GM21515 (cell line): Measurements from ENCODE around the gene GPAT2.
"Not testable (repeated sequence)": the region's sequence is repeated elsewhere in the genome, so short reads cannot be mapped to it uniquely, and the experiment has no call there.

Source experiments
- ATAC-seq: cut with Tn5 transposase; IDR thresholded peaks from one replicate; pipeline ENCODE4 v1.9.1; 2021; ENCODE audit not compliant: unreplicated experiment

The GPAT2 gene, protein sequence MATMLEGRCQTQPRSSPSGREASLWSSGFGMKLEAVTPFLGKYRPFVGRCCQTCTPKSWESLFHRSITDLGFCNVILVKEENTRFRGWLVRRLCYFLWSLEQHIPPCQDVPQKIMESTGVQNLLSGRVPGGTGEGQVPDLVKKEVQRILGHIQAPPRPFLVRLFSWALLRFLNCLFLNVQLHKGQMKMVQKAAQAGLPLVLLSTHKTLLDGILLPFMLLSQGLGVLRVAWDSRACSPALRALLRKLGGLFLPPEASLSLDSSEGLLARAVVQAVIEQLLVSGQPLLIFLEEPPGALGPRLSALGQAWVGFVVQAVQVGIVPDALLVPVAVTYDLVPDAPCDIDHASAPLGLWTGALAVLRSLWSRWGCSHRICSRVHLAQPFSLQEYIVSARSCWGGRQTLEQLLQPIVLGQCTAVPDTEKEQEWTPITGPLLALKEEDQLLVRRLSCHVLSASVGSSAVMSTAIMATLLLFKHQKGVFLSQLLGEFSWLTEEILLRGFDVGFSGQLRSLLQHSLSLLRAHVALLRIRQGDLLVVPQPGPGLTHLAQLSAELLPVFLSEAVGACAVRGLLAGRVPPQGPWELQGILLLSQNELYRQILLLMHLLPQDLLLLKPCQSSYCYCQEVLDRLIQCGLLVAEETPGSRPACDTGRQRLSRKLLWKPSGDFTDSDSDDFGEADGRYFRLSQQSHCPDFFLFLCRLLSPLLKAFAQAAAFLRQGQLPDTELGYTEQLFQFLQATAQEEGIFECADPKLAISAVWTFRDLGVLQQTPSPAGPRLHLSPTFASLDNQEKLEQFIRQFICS

DNA sequence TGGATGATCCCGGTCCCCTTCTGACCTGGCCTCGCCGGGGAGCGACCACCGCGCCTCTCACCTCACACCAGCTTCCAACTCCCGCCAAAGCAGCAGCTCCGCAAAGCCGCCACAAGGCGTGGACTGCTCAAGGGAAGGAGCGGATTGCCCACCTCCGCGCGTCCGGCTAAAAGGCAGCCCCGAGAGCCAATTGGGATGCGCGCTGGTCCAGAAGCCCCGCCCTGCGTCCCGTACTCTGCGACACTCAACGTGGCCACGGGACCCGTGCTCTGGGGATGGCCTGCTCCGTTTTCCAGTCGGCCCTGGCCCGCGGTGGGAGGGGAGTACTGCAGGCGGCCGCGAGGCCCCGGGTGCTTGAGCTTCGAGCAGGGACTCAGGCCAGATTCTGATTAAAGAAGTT lies at the start of gene GPAT2:
GPAT2 (minus strand) TSS at position 125 of the 400 bp plus-strand sequence. CDS start 2,557 bp downstream, outside the sequence.
- not testable (repeated sequence) for ATAC-seq

DNA sequence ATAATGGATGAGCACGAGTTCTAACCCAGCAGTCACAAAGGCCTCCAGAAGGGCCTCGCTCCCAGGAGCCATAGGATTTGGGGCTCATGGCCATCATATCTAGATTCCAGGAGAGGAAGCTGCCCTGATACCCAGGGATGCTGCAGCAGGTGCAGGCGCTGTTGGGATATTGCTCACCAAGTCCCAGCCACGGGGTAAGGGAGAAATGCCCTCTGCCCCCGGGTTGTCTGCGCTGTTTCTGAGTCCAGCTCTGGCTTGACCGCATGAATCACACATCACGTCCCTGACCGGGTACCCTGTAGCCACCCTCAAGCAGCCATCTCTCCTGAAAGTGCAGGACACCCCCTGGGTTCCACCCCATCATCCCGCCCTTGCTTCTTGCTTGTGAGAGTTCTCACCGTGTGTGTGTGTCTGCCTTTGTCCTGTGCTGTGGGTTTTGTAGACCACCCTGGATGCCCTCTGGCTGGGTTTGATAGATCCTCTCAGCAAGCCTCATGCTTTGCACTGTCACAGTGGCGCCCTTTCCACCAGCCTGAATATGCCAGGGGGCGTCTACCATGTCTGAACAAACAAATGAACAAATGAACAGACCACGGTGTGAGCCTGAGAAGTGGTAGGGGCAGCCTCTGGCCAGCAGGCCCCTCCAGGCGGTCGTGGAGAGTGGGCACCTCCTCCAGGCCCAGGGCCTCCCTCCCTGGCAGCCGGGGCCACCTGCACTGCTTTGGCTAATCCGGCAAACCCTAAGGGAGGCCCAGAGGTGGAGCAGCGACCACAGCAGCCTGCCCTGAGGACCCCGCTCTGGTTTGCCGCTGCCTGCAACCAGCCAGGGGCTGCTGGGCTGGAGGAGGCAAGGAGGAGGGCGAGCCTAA lies 49.5 kb upstream of the GPAT2 start:
- ATAC-seq = no peak

DNA sequence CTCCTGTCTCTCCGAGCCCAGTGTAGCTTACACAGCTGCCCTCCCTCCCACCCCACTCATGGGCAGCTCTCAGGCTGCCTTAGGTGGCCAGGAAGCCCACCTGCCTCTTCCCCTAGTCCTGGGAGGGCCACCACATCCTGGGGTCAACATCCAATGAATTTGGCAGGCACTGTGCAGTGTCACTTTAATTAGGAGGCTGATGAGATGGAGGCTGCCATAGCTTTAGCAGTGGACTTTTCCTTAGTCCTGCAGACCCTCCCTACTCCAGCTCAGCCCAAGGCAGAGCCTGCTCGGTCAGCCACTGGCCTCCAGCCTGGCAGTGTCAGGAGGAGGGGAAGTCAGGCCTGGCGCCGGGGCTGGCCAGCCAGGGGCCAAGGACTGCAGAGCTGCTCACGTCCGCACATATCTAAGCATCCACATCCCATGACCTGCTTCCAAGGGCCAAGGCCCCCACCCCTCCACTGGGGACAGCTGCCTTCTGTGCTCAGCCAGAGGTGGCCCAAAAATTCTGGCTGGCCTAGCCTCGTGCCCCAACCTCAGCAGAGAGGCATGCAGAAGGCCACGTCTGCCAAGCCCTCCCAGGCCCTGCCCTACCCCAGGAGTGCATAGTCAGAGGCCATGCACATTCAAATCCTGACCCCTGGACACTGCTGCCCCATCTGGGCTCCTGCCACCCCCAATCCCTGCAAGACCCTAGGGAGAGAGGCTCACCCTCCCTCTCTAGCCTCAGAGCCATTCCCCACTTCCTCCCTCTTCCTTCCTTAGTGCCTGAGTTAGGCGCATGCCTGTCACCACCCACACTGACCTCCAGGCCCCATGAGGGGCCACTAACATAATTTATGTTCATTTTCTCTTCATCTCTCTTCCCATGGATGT lies 48.6 kb upstream of the GPAT2 start:
- ATAC-seq = no peak

DNA sequence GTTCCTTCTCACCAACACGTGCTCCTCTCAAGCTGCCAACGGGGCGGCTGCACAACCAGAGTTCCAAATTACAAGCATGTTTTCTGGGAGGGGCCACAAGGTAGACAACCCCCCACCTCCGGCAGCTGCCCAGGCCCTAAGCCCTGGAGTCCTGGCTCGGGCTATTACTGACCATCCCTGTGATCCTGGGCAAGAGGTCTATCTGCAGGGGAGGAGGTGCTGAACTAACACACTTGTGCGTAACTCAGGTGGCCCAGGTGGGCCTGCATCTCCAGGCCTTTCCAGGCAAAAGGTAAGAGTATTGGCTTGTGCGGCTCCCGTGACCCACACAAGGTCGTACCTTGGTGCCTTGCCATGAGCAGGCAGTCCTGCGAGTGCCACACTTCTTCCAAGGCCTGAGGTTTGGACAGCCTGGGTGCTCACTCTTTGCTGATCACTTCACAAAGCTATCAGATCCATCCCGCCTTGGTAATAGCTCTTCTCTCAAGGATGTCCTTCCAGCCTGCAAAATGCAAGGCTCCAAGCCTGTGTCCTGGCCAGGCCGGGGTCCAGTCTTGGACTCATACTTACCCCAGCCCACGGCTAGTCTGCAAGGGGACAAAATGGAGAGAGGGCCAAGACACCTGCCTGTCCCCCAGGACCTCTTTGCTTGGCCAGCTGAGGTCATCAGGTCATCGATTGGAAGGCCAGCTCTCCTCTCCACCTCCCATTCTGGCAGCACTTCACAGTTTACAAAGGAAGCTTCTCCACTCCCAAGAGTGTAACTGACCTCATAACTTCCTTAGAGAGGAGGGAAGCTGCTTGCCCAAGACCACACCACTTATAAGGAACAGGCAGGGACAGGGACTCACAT lies 47.7 kb upstream of the GPAT2 start:
- ATAC-seq = no peak

DNA sequence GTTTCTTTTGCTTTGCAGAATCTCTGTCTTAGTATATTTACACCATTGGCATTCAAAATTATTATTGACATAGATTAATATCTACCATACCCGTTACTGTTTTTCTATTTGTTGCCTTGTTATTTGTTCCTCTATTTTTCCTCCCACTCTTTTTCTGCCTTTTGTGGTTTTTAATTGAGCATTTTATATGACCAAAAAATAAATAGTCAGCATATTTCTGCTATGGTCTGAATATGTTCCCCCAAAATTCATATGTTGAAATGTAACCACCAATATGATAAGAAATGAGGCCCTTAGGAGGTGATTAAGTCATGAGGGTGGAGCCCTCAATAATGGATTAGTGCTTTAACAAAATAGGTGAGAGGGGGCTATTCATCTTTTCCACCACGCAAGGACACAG lies 46.3 kb upstream of the GPAT2 start:
- ATAC-seq = no peak

DNA sequence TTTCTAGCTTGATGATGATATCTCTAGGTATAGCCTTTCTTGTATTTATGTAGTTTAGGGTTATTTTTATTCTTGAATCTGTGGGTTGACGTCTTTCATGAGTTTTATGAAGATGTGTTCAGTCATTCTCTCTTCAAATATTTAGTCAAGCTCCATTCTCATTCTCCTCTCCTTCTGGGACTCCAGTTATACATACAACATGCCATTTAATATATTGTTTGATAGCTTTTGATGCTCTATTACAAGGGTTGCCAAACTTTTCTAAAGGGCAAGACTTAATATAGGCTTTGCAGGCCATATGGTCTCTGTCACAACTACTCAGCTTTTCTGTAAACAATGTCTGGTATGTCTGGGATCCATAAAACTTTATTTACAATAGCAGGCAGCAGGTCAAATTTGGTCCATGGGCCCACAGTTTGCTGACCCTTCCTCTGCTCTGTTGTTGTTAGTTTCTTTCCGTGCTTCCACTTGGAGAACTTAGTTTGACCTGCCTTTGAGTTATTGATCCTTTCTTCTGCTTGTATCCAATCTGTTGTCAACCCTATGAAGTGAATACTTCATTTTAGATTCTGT lies 40.6 kb upstream of the GPAT2 start:
- no peak for ATAC-seq

DNA sequence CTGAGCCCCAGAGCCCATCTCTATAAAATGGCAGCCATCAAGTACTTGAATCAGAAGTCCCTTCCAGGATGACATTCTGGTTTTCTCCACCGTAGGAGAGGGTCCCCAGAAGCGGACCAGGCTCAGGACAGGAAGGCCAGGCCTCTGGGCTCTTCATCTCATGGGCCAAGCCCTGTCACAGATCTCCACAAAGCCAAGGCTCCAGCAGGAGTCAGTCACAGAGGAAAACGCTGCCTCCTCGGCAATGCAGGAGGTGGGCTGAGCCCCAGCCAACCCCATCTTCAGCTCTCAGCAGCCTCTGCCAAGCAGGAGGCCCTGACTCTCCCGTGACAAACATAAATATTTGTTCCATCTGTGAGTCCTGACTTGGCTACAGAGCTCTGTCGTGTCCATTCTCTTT lies 39.4 kb upstream of the GPAT2 start:
- no peak for ATAC-seq

DNA sequence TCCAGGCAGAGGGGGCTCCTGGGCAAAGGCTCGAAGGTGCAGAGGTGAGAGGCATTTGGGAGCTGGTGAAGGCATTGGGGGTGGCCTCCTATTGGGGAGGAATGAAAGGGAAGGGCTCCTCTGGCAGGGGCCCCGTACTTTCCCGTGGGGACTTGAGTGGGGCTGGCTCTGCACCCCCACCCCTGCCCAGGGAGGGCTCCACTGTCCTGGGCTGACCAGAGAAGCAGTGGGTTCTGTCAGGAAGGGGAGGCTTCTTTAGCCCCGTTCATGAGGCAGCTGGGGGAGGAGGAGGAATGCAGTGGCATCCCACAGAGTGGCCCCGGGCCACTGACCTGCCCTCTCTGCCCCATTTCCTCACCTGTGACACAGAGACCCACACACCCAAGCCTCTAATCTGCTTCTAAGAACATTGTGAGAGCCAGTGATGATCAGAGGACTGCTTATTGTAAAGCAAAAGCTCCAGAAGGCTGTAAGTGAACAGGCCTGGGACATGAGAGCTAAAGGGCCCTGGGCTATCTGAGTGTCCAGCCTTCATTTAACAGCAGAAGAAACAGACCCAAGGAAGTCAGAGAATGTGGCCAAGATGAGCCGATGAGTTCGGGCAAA lies 38.6 kb upstream of the GPAT2 start:
- ATAC-seq = no peak

DNA sequence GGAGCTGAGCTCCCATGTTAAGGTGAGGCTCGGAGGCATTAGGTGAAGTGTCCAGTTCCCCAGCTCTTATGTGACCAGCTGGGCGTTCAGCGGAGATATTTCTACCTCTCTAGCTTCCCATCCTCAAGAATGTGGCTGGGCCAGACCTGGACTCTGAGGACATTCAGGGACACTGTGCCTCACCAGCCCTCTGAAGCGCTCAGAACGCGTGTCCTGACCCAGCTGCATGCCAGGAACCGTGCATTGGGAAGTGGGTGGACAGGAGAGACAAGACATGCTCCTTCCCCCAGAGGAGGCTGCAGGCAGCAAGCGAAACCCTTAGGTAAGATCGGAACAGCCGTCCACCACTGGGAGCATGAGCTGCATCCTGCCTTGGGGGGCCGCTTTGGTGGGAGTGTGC lies 38.0 kb upstream of the GPAT2 start:
- no peak for ATAC-seq

DNA sequence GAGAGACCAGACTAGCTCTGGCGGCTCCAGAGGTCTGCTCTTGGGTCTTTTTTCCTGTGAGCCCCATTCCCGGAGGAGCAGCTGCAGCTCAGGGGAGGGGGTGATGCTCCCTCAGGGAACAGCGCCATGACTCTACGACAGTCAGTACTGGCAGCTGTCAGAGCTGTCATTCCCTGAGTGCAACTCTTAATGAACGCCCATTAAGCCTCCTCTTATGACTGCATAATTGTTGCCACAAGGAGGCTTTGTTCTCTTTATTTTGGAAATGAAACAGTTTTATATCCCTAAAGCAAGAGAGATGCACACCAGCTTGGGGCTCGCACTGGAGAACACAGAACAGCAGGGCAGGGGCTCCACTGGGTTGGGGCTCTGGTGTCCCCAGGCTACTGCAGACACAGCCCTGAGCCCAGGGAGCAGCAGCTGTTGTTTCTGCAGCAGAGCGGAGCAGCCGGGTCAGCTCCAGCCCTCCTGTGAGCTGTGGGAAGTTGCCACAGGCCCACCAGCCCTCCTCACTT lies 37.3 kb upstream of the GPAT2 start:
- ATAC-seq = not testable (repeated sequence)

DNA sequence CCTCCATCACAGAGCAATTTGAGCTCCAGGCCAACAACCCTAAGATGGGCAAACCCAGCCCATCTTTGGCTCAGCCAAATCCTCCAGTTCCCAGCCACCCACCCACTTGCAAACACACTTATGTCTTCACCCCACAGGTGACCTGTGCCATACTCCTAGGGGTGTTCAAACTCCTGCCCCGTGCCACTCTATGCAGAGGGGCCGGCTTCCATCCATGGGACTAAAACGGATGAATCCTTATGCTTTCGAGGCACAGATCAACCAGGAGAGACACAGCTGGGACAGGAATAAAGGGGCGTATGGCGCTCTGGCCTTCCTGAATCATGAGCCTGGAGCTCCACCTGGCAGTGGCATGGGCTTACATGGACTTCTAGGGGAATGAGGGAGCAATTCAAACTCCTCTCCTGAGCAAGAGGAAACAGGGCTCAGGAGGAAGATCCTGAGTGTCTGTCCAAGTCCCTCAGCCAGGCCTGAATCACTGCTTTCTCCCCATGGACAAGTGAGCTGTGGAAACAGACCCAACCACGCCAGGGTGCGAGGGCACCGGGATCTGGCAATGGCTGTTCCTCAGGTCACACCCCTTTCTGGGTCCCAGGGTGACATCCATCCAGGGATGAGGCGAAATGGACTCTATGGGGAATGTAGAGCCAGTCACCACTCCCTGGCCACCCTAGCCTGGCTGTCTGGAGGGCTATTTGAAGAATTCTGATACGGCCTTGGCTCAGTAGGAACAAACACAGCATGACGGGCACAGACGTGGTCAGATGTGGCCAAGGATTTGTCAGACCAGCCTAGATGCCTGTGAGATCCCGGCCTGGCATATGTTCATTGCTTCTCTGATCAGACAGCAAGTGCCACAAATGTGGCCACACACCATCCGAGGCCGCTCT lies 36.6 kb upstream of the GPAT2 start:
- ATAC-seq = not testable (repeated sequence)

DNA sequence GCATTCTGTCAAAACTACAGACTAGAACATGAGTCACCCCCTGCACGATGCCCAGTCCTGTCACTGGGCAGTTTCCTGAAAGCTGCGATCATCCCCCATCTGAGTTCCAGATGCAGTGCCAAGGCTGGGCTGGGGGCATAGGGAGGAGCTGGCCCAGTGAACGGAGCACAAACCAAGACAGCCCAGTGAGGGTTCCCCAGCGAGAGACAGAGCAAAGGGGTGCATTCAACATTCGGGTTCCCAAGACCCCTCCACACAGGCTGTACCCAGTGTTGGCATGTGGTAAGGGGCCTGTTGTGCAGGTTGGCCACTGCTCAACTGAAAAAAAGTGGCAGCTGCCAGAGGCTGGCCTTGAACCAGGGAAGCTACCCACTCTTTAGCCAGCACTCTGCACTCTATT lies 35.6 kb upstream of the GPAT2 start:
- ATAC-seq = not testable (repeated sequence)

DNA sequence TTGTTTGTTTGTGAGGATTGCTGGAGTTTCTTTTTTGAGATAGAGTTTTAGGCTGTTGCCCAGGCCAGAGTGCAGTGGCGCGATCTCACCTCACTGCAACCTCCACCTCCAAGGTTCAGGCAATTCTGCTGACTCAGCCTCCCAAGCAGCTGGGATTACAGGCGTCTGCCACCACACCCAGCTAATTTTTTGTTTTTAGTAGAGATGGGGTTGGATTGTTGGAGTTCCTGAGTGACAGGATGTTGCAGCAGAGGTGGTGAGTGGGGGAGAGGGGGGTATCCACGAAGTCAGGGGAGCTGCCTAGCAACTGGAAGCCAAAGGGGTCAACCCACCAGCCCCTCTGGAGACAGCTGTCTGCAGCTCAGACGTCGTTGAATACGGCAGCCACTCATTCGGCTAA lies 35.2 kb upstream of the GPAT2 start:
- not testable (repeated sequence) for ATAC-seq

DNA sequence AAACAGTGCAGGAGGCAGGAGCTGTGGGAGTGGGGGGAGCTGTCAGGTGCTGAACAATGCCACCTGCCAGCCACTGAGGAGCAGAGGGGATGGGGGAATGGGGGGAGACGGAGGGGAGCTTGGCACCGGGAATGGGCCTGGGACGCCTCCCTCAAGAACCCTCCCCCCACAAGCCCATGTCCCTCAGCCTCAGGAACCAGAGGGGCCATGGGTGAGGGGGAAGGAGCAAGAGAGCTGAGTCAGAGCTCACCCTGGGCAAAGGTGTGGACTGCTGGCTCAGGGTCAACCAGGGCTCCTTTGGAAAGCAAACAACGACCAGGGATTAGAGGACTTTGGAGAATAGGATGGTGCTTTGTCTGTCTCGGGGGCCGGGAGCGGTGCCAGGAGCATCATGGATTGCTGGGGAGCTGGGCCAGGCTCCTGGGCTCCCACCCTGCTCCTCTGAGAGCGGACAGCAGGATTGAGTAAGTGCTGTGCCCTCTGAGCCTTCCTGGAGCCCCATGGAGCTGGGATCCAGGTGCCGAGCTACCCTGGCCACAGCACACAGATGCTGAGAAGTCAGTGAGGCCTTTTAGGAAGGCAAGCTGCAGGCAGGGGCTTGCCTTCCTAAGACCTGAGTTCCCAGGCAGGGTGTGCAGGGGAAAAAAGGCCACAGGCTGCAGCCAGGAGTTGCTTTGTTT lies 33.3 kb upstream of the GPAT2 start:
- not testable (repeated sequence) for ATAC-seq

DNA sequence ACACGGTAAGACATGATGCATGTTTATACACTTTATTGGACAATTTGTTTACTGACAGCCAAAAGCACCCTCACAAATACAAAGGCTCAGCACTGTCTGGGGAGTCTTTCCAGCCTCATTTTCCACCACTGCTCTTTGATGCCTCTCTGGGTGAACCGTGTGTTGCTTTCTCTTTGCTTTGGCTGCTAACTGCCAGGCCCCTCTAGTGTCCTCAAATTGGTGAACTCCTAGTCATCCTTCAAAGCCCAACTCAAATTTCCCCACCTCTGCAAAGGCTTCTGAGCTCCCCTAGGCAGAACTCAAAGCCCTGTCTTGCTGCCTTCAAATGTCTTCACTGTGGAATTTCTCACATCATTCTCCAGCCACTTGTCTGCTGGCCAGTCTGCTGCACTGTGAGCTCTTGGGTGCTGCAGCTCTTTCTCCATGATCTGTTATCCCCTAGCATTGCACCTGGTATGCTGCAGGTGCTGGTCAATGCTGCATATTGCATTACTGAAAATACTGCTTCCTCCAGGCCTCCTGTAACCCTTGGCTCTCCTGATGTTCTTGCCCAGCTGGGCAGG lies 32.5 kb upstream of the GPAT2 start:
- ATAC-seq = not testable (repeated sequence)

DNA sequence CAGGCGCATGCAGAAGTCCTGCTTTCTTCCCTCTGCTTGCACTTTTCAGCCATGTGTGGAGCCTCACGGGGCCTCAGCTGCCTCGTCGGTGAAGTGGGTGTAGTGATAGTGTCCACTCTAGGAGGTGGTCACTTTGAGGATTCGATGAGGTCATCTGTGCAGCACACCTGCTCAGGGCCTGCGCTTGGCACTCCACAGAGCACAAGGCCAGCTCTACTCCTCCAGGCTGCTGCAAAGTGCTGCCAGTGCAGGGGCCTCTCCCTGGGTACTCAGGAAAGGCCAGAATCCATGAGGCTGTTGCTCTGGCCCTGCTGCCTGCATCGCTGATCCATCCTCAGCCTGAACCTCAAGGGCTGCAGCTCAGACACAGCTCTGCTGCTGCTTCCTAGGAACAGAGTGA lies 31.8 kb upstream of the GPAT2 start:
- not testable (repeated sequence) for ATAC-seq
